CD4-positive, alpha-beta T cell treated with Interleukin-17A for 1 hour (primary cell): ENCODE measurements around the gene MTCH1.
A peak's percentile ranks its signal among the peaks of the same experiment; 100 is the strongest.
"Not testable (repeated sequence)": the region's sequence is repeated elsewhere in the genome, so short reads cannot be mapped to it uniquely, and the experiment has no call there.

Experiments
- DNase-seq: peaks from one replicate; pipeline ENCODE4 v3.0.0-alpha.2; 2020

MTCH1 gene

GRCh38 chr6:36990401-36990800 lies 4.4 kb upstream of the MTCH1 start:
- not testable (repeated sequence) for DNase-seq

- DNase-seq, result no peak
These were observed 3.3 kb upstream of the MTCH1 start for GRCh38 chr6:36989264-36989663.

GRCh38 chr6:36986704-36987047 lies 680 bp upstream of the MTCH1 start:
- no peak for DNase-seq

- DNase-seq, result no peak
These were observed 584 bp downstream of the MTCH1 start for GRCh38 chr6:36985417-36985807.

GRCh38 chr6:36984581-36985416 lies 1.2 kb downstream of the MTCH1 start:
- DNase-seq, result peak; percentile 83

- DNase-seq, result no peak
These were observed 2.5 kb downstream of the MTCH1 start for GRCh38 chr6:36983538-36983937.

- no peak for DNase-seq
These were observed 4.9 kb downstream of the MTCH1 start for GRCh38 chr6:36980876-36981619.

GRCh38 chr6:36980129-36980528 lies 5.9 kb downstream of the MTCH1 start:
- DNase-seq, result no peak

GRCh38 chr6:36979347-36979742 lies 6.7 kb downstream of the MTCH1 start:
- DNase-seq, result peak; percentile 58

GRCh38 chr6:36978421-36979346 lies 7.3 kb downstream of the MTCH1 start:
- DNase-seq, result no peak

GRCh38 chr6:36977470-36977941 lies 8.5 kb downstream of the MTCH1 start:
- no peak for DNase-seq

GRCh38 chr6:36976931-36977330 lies 9.1 kb downstream of the MTCH1 start:
- no peak for DNase-seq

- DNase-seq, result no peak
These were observed 9.5 kb downstream of the MTCH1 start for GRCh38 chr6:36976509-36976908.

- DNase-seq, result no peak
These were observed 10.1 kb downstream of the MTCH1 start for GRCh38 chr6:36976007-36976264.

- no peak for DNase-seq
These were observed 10.6 kb downstream of the MTCH1 start for GRCh38 chr6:36975231-36976006.

- no peak for DNase-seq
These were observed 12.3 kb downstream of the MTCH1 start for GRCh38 chr6:36973647-36974046.

- DNase-seq, result no peak
These were observed 12.8 kb downstream of the MTCH1 start for GRCh38 chr6:36973190-36973589.

GRCh38 chr6:36971921-36972673 lies 13.9 kb downstream of the MTCH1 start:
- DNase-seq, result no peak

GRCh38 chr6:36970892-36971842 lies 14.8 kb downstream of the MTCH1 start:
- no peak for DNase-seq
